ENCODE results near the gene DOCK10.

DOCK10 gene

GRCh38 chr2:225010804-225011203 is 31.5 kb downstream of the DOCK10 start:
- Histone ChIP-seq H4K20me1 (ENCODE audit: insufficient read depth, low read length) (peaks cover 21% of the 10 kb centered on the region; the same call in 1 of the 2 replicates), H3K27me3 (ENCODE audit: insufficient read depth, low read length, poor library complexity) (no peaks in the 10 kb centered on the region), H3K4me3 (ENCODE audit: low read depth in 1 of 2, low read length in 2 of 2) (no peak overlapping the region), H3K9me3 (ENCODE audit: insufficient read depth, low read length, severe bottlenecking) (no peaks in the 10 kb centered on the region), H3K4me2 (ENCODE audit: insufficient read depth, low read length) (no peak overlapping the region), H3K4me1 (ENCODE audit: insufficient read depth, low read length) (no peaks in the 10 kb centered on the region), H3K9ac (ENCODE audit: low read depth, low read length) (no peak overlapping the region), H2AFZ (ENCODE audit: low read depth, low read length) (no peak overlapping the region), H3K27ac (ENCODE audit: low read length) (no peak overlapping the region), H3K79me2 (ENCODE audit: insufficient read depth, low read length) (peaks cover 43% of the 10 kb centered on the region), H3K36me3 (ENCODE audit: insufficient read depth, low read length) (no peaks in the 10 kb centered on the region)
- no peak for TF ChIP-seq CTCF (IDR thresholded peaks at IDR 0.05; ENCODE audit: borderline replicate concordance, extremely low read depth, low read length, poor library complexity, severe bottlenecking)
- no peak for TF ChIP-seq EZH2 (IDR thresholded peaks at IDR 0.05; ENCODE audit: borderline replicate concordance, low read depth, low read length, severe bottlenecking)
- DNase-seq (no peak), ATAC-seq (ENCODE audit: insufficient read depth, low read depth) (no peak)

- Histone ChIP-seq H3K4me3 (ENCODE audit: low read depth in 1 of 2, low read length in 2 of 2) (no peak overlapping the region), H3K9ac (ENCODE audit: low read depth, low read length) (no peak overlapping the region), H4K20me1 (ENCODE audit: insufficient read depth, low read length) (peaks cover 21% of the 10 kb centered on the region; the same call in 1 of the 2 replicates), H2AFZ (ENCODE audit: low read depth, low read length) (no peak overlapping the region), H3K27me3 (ENCODE audit: insufficient read depth, low read length, poor library complexity) (no peaks in the 10 kb centered on the region), H3K36me3 (ENCODE audit: insufficient read depth, low read length) (no peaks in the 10 kb centered on the region), H3K79me2 (ENCODE audit: insufficient read depth, low read length) (peaks cover 41% of the 10 kb centered on the region), H3K4me1 (ENCODE audit: insufficient read depth, low read length) (no peaks in the 10 kb centered on the region), H3K4me2 (ENCODE audit: insufficient read depth, low read length) (no peak overlapping the region), H3K9me3 (ENCODE audit: insufficient read depth, low read length, severe bottlenecking) (no peaks in the 10 kb centered on the region), H3K27ac (ENCODE audit: low read length) (no peak overlapping the region)
- no peak for ATAC-seq (ENCODE audit: insufficient read depth, low read depth)
- DNase-seq = no peak
- TF ChIP-seq EZH2 (IDR thresholded peaks at IDR 0.05; ENCODE audit: borderline replicate concordance, low read depth, low read length, severe bottlenecking) (no peak), CTCF (IDR thresholded peaks at IDR 0.05; ENCODE audit: borderline replicate concordance, extremely low read depth, low read length, poor library complexity, severe bottlenecking) (no peak)
These were observed 32.5 kb downstream of the DOCK10 start for GRCh38 chr2:225009768-225010167.

- DNase-seq (peak; percentile 32), ATAC-seq (ENCODE audit: insufficient read depth, low read depth) (peak; percentile 66; the same call in 2 of the 3 replicates)
- H3K4me2 ChIP-seq (ENCODE audit: insufficient read depth, low read length) = no peak overlapping the region
- H3K9ac ChIP-seq (ENCODE audit: low read depth, low read length) = no peak overlapping the region
- H3K36me3 ChIP-seq (ENCODE audit: insufficient read depth, low read length) = no peaks in the 10 kb centered on the region
- H3K27me3 ChIP-seq (ENCODE audit: insufficient read depth, low read length, poor library complexity) = no peaks in the 10 kb centered on the region
- no peaks in the 10 kb centered on the region; the same call in 1 of the 2 replicates for H3K4me1 ChIP-seq (ENCODE audit: insufficient read depth, low read length)
- no peak overlapping the region for H2AFZ ChIP-seq (ENCODE audit: low read depth, low read length)
- TF ChIP-seq EZH2 (IDR thresholded peaks at IDR 0.05; ENCODE audit: borderline replicate concordance, low read depth, low read length, severe bottlenecking) = no peak
- TF ChIP-seq CTCF (IDR thresholded peaks at IDR 0.05; ENCODE audit: borderline replicate concordance, extremely low read depth, low read length, poor library complexity, severe bottlenecking) = peak; percentile 58
- H3K4me3 ChIP-seq (ENCODE audit: low read depth in 1 of 2, low read length in 2 of 2) = no peak overlapping the region
- peaks cover 21% of the 10 kb centered on the region; the same call in 1 of the 2 replicates for H4K20me1 ChIP-seq (ENCODE audit: insufficient read depth, low read length)
- peaks cover 47% of the 10 kb centered on the region for H3K79me2 ChIP-seq (ENCODE audit: insufficient read depth, low read length)
- H3K9me3 ChIP-seq (ENCODE audit: insufficient read depth, low read length, severe bottlenecking) = no peaks in the 10 kb centered on the region
- no peak overlapping the region for H3K27ac ChIP-seq (ENCODE audit: low read length)
These were observed 33.3 kb downstream of the DOCK10 start for GRCh38 chr2:225008935-225009334.

All from DND-41 (cell line).